Right kidney (tissue), 1 donor: ENCODE measurements around the gene MS4A8.

Experiments
- DNase-seq: peaks from one replicate; pipeline ENCODE4 v3.0.0-alpha.2; 2016

Gene MS4A8

DNA sequence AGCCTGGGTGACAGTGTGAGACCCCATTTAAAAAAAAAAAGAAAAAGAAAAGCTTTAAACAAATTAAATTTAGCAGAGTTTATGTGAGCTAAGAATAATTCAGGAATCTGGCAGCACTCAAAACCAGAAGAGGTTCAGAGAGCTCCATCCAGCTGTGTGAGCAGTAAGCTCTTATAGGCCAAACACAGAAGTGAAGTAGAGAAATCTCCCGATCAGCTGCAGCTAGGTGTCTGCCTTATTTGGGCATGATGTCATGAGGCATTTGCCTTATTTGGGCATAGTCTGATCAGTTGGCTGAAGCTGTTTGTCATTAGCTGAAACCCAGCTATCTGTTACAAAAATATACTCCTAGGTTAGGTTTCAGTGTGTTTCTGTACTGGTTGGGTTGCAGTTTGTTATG lies 65.5 kb downstream of the MS4A8 start:
- DNase-seq, result no peak

DNA sequence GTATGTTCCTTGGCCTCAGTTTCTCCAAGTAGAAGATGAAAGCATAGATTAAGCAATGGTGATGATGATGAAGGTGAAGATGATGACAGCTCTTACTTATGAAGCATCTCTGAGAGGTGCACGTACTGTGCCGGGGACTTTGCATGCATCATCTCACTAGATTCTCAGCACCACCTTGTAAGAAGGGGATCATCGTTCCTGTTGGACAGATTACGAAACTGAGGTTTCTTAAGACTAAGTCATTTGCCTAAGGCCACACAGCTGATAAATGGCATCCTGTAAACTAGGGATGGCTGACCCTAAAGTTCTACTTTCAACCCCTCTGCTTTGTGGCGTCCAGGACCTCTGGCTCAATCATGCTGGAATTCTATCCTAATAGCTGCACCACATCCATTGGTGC lies 65.9 kb downstream of the MS4A8 start:
- no peak for DNase-seq
